NB4 (cell line): Measurements from ENCODE around the gene CIP2A.

ENCODE experiments used
- MYC ChIP-seq: IDR thresholded peaks from 2 replicates; pipeline ENCODE4 v1.6.1; 2011; ENCODE audit warnings: low read depth, low read length
- TF ChIP-seq, protein P1 (sequence below): IDR thresholded peaks from one replicate; pipeline ENCODE4 v1.5.1; 2012; ENCODE audit warnings: low read depth, low read length

GRCh38 chr3:108578064-108578463 is 11.2 kb downstream of the CIP2A start:
- TF ChIP-seq, protein P1, sequence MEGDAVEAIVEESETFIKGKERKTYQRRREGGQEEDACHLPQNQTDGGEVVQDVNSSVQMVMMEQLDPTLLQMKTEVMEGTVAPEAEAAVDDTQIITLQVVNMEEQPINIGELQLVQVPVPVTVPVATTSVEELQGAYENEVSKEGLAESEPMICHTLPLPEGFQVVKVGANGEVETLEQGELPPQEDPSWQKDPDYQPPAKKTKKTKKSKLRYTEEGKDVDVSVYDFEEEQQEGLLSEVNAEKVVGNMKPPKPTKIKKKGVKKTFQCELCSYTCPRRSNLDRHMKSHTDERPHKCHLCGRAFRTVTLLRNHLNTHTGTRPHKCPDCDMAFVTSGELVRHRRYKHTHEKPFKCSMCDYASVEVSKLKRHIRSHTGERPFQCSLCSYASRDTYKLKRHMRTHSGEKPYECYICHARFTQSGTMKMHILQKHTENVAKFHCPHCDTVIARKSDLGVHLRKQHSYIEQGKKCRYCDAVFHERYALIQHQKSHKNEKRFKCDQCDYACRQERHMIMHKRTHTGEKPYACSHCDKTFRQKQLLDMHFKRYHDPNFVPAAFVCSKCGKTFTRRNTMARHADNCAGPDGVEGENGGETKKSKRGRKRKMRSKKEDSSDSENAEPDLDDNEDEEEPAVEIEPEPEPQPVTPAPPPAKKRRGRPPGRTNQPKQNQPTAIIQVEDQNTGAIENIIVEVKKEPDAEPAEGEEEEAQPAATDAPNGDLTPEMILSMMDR, result no peak
- TF ChIP-seq MYC, result no peak
